ENCODE data around the gene TMPRSS6. TPM values are rescaled to one million over a fixed set of nuclear protein-coding genes. Genes with fewer than 3 reads are reported as not detected.

TMPRSS6 gene
- total and polyA plus RNA-seq, 2 donors (not counting 1 experiment from before 2014, with no cell fraction given) = not detected

DNA sequence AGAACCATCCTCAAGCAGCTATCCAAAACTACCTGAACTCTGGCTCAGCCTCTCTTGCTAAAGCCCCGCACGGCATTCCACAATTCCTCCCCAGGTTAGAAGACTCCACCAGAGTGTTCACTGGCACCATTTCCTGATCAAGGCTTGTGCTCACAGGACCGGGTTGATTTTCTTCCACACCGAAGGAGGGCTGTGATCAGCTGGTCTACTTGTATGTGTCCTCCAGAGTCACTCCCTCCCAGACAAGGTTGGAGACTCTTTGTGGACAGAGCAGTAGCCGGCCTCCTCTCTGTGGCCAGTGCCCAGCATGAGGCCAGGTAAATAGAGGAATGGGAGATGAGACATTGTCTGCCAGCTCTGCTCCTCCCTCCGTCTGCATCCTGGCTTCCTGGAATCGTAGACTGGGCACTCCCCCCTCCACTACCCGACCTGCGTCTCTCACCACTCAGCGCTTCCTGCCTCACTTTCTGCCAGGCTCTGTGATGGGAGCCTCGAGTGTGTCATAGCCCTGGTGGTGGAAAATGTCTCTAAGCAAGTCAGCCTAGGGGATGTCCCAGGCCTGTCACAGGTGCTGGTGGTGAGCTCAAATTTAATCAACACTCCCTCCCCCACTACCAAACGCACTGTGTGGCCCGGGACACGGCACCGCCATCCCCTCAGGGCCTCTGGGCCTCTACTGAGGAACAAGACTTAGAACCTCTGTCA, 12.5 kb upstream of the TMPRSS6 start:
- H3K9me3 ChIP-seq (ENCODE audit: control insufficient read depth, insufficient read depth, low read depth, low read length) = no peaks in the 10 kb centered on the region
- TF ChIP-seq, protein P1, sequence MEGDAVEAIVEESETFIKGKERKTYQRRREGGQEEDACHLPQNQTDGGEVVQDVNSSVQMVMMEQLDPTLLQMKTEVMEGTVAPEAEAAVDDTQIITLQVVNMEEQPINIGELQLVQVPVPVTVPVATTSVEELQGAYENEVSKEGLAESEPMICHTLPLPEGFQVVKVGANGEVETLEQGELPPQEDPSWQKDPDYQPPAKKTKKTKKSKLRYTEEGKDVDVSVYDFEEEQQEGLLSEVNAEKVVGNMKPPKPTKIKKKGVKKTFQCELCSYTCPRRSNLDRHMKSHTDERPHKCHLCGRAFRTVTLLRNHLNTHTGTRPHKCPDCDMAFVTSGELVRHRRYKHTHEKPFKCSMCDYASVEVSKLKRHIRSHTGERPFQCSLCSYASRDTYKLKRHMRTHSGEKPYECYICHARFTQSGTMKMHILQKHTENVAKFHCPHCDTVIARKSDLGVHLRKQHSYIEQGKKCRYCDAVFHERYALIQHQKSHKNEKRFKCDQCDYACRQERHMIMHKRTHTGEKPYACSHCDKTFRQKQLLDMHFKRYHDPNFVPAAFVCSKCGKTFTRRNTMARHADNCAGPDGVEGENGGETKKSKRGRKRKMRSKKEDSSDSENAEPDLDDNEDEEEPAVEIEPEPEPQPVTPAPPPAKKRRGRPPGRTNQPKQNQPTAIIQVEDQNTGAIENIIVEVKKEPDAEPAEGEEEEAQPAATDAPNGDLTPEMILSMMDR (conservative IDR thresholded peaks at IDR 0.05 in 1 of 2, IDR thresholded peaks at IDR 0.05 in 1 of 2; ENCODE audit: low read depth in 1 of 2, low read length in 2 of 2) = no peak
- TF ChIP-seq EZH2 (IDR thresholded peaks at IDR 0.05; ENCODE audit: low read length, missing control alignments) = no peak
- peaks cover 6% of the 10 kb centered on the region for H3K27me3 ChIP-seq (ENCODE audit: control insufficient read depth, insufficient read depth, low read length)
- H3K79me2 ChIP-seq (ENCODE audit: control insufficient read depth, insufficient read depth, low read length) = no peaks in the 10 kb centered on the region
- H4K20me1 ChIP-seq (ENCODE audit: control insufficient read depth, extremely low read depth, insufficient read depth, low read length) = no peaks in the 10 kb centered on the region
- H3K27ac ChIP-seq (ENCODE audit: insufficient read depth, low read length) = no peak overlapping the region
- no peak overlapping the region for H2AFZ ChIP-seq (ENCODE audit: low read length)
- H3K4me3 ChIP-seq (replicated peaks in 1 of 4; ENCODE audit: control extremely low read depth in 1 of 4, insufficient read depth in 1 of 4, low read depth in 3 of 4, low read length in 4 of 4) = no peak overlapping the region
- H3K4me2 ChIP-seq (ENCODE audit: extremely low read depth, insufficient read depth, low read length) = no peak overlapping the region
- H3K36me3 ChIP-seq (ENCODE audit: control insufficient read depth, insufficient read depth, low read length) = no peaks in the 10 kb centered on the region
- H3K4me1 ChIP-seq (ENCODE audit: control insufficient read depth, extremely low read depth, insufficient read depth, low read length) = no peaks in the 10 kb centered on the region
- no peak overlapping the region for H3K9ac ChIP-seq (ENCODE audit: insufficient read depth, low read length)
- DNase-seq (ENCODE audit: low read depth in 2 of 2) = peak in 1 of 2 donors; percentile 50

GRCh38 chr22:37120569-37121340, 11.2 kb upstream of the TMPRSS6 start:
- TF ChIP-seq, protein P1 (conservative IDR thresholded peaks at IDR 0.05 in 1 of 2, IDR thresholded peaks at IDR 0.05 in 1 of 2; ENCODE audit: low read depth in 1 of 2, low read length in 2 of 2) = no peak
- no peak for TF ChIP-seq EZH2 (IDR thresholded peaks at IDR 0.05; ENCODE audit: low read length, missing control alignments)
- H3K27ac ChIP-seq (ENCODE audit: insufficient read depth, low read length) = no peak overlapping the region
- H3K27me3 ChIP-seq (ENCODE audit: control insufficient read depth, insufficient read depth, low read length) = peaks cover 8% of the 10 kb centered on the region
- H3K79me2 ChIP-seq (ENCODE audit: control insufficient read depth, insufficient read depth, low read length) = no peaks in the 10 kb centered on the region
- DNase-seq (ENCODE audit: low read depth in 2 of 2) = no peak
- H2AFZ ChIP-seq (ENCODE audit: low read length) = no peak overlapping the region
- H3K9me3 ChIP-seq (ENCODE audit: control insufficient read depth, insufficient read depth, low read depth, low read length) = no peaks in the 10 kb centered on the region
- no peaks in the 10 kb centered on the region for H3K36me3 ChIP-seq (ENCODE audit: control insufficient read depth, insufficient read depth, low read length)
- no peaks in the 10 kb centered on the region for H3K4me1 ChIP-seq (ENCODE audit: control insufficient read depth, extremely low read depth, insufficient read depth, low read length)
- H4K20me1 ChIP-seq (ENCODE audit: control insufficient read depth, extremely low read depth, insufficient read depth, low read length) = no peaks in the 10 kb centered on the region
- H3K4me2 ChIP-seq (ENCODE audit: extremely low read depth, insufficient read depth, low read length) = no peak overlapping the region
- H3K4me3 ChIP-seq (replicated peaks in 1 of 4; ENCODE audit: control extremely low read depth in 1 of 4, insufficient read depth in 1 of 4, low read depth in 3 of 4, low read length in 4 of 4) = no peak overlapping the region
- H3K9ac ChIP-seq (ENCODE audit: insufficient read depth, low read length) = no peak overlapping the region

DNA sequence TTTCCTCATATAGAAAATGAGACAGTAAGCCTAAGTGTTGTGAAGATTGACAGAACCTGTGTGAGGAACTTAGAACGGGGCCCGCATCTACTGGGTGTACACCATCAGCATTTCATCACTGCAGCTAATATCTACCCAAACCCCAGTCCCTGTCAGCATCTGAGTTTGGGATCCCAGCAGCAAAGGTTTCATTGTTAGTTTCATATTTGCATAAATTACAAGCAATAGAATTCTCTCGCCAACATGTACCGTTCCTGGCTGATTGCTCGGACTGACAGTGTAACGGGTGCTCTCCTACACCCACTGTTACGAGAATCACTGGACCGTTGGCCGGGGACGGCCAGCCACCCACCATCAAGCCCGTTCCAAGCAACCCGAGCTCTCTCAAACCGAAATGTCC, 10.4 kb upstream of the TMPRSS6 start:
- Histone ChIP-seq H3K9me3 (ENCODE audit: control insufficient read depth, insufficient read depth, low read depth, low read length) (no peaks in the 10 kb centered on the region), H3K79me2 (ENCODE audit: control insufficient read depth, insufficient read depth, low read length) (no peaks in the 10 kb centered on the region), H3K27ac (ENCODE audit: insufficient read depth, low read length) (no peak overlapping the region), H3K36me3 (ENCODE audit: control insufficient read depth, insufficient read depth, low read length) (no peaks in the 10 kb centered on the region), H3K4me3 (replicated peaks in 1 of 4; ENCODE audit: control extremely low read depth in 1 of 4, insufficient read depth in 1 of 4, low read depth in 3 of 4, low read length in 4 of 4) (no peak overlapping the region), H2AFZ (ENCODE audit: low read length) (no peak overlapping the region), H4K20me1 (ENCODE audit: control insufficient read depth, extremely low read depth, insufficient read depth, low read length) (no peaks in the 10 kb centered on the region), H3K9ac (ENCODE audit: insufficient read depth, low read length) (no peak overlapping the region), H3K27me3 (ENCODE audit: control insufficient read depth, insufficient read depth, low read length) (peaks cover 8% of the 10 kb centered on the region), H3K4me1 (ENCODE audit: control insufficient read depth, extremely low read depth, insufficient read depth, low read length) (no peaks in the 10 kb centered on the region), H3K4me2 (ENCODE audit: extremely low read depth, insufficient read depth, low read length) (no peak overlapping the region)
- DNase-seq (ENCODE audit: low read depth in 2 of 2) = no peak
- TF ChIP-seq, protein P1 (conservative IDR thresholded peaks at IDR 0.05 in 1 of 2, IDR thresholded peaks at IDR 0.05 in 1 of 2; ENCODE audit: low read depth in 1 of 2, low read length in 2 of 2) = no peak
- no peak for TF ChIP-seq EZH2 (IDR thresholded peaks at IDR 0.05; ENCODE audit: low read length, missing control alignments)
